ENCODE results near the gene EML1.

EML1 gene

DNA sequence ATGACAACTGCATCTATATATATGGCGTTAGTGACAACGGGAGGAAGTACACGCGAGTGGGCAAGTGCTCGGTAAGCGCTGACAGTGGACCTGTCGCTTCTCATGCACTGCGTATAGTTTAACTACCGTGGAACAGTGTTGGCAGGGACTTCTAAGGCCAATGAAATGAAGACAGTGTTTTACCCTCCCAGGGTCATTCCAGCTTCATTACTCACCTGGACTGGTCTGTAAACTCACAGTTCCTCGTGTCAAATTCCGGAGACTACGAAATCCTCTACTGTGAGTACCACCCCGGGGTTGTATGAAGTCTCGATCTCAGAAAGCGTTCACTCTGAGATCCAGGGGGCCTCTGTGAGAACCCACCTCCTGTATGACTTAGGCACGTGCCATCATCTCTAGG lies 142.8 kb downstream of the EML1 start:
- Histone ChIP-seq H3K9me3 (ENCODE audit: control insufficient read depth, low read length) (no peaks in the 10 kb centered on the region), H3K36me3 (ENCODE audit: control insufficient read depth, insufficient read depth, low read length) (no peaks in the 10 kb centered on the region), H3K4me3 (ENCODE audit: low read length) (no peak overlapping the region), H3K4me1 (ENCODE audit: control insufficient read depth, insufficient read depth, low read length) (no peaks in the 10 kb centered on the region), H3K27me3 (ENCODE audit: control insufficient read depth, insufficient read depth, low read length) (no peaks in the 10 kb centered on the region), H3K9ac (ENCODE audit: low read length) (no peak overlapping the region)

DNA sequence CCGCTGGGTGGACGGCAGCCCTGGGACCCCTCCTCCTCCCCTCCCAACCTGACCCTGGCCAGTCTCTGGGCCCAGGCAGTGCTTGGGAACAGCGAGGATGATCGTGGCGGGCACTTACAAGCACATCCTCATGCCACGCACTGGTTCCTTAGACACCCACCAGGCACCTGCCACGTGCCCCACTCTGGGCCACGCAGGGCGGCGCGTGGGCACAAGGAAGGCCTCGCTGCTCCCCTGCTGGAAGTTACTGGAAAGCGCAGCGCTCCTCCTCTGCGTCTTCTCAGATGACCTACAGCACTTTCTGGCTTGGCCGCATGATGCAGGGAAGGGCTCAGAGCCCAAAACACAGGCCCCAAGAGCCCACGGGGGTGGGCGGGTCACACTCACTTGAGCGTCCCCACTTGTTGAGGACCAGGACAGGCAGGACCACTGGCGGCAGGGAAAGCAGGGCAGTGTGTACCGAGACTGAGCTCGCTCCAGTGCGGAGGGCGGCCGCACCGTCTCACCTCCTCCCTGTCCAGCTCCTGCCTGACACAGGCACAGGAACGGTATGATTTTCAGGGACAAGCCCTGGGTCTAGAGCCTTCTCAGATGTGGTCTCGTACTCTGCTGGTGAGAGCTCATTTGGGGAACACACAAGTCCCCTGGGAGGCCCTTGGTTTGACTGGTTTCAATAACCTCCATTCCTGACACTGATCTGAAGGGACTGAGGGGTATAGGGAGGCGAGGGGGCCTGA lies 143.7 kb downstream of the EML1 start:
- H3K4me3 ChIP-seq (ENCODE audit: low read length): no peak overlapping the region
- no peaks in the 10 kb centered on the region for H3K4me1 ChIP-seq (ENCODE audit: control insufficient read depth, insufficient read depth, low read length)
- no peaks in the 10 kb centered on the region for H3K9me3 ChIP-seq (ENCODE audit: control insufficient read depth, low read length)
- no peaks in the 10 kb centered on the region for H3K36me3 ChIP-seq (ENCODE audit: control insufficient read depth, insufficient read depth, low read length)
- no peaks in the 10 kb centered on the region for H3K27me3 ChIP-seq (ENCODE audit: control insufficient read depth, insufficient read depth, low read length)
- no peak overlapping the region for H3K9ac ChIP-seq (ENCODE audit: low read length)

DNA sequence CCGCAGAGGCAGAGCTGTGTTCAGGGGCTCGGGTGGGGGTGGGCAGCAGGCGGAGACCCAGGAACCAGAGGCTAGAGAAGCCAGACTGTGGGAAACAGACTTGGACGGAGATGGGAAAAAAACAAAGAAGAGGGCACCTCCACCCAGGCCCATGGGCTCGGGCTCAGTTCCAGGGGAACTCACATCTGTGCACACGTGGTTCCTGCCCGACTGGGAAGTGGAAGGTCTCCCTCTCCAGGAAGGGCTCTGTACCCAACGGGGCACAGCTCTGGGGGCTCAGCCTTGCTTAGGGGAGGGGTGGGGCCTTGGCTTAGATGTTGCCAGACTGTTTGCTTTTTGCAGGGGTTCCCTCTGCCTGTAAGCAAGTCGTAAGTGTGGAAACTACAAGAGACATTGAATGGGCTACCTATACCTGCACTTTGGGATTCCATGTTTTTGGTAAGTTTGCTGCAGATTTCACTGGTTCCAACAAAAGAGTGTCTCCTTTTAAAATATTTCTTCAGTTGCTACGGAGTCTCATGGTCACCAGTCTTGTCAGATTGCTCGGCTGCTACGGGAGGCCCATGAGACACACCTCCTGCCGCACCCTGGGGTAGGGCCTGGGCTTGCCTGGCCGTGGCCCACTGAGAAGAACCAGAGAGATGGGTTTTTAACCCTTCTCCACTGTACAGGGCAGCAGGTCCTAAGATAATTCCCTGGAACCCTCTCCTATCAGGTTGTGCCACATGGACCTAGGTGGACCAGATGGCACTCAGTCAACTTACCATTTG lies 144.4 kb downstream of the EML1 start:
- H3K9me3 ChIP-seq (ENCODE audit: control insufficient read depth, low read length): no peaks in the 10 kb centered on the region
- no peaks in the 10 kb centered on the region for H3K36me3 ChIP-seq (ENCODE audit: control insufficient read depth, insufficient read depth, low read length)
- H3K9ac ChIP-seq (ENCODE audit: low read length): no peak overlapping the region
- H3K4me3 ChIP-seq (ENCODE audit: low read length): no peak overlapping the region
- no peaks in the 10 kb centered on the region for H3K4me1 ChIP-seq (ENCODE audit: control insufficient read depth, insufficient read depth, low read length)
- no peaks in the 10 kb centered on the region for H3K27me3 ChIP-seq (ENCODE audit: control insufficient read depth, insufficient read depth, low read length)

DNA sequence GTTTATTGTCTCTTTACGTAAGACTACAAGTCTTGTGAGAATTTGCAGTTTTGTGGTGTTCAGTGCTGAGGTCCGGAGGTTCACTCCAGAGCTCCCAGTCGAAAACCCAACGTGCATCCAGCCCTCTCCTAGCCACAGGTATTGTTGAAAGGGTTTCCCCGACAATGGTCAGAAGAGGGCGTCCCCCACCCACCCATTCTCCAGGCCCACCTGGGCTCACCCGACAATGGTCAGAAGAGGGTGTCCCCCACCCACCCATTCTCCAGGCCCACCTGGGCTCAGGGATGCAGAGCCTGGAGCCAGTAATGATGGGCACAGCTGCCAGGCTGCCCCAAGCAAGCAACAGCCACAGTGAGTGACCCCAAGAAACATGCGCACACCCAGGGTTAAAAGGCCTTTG lies 145.2 kb downstream of the EML1 start:
- Histone ChIP-seq H3K9ac (ENCODE audit: low read length) (no peak overlapping the region), H3K36me3 (ENCODE audit: control insufficient read depth, insufficient read depth, low read length) (no peaks in the 10 kb centered on the region)

DNA sequence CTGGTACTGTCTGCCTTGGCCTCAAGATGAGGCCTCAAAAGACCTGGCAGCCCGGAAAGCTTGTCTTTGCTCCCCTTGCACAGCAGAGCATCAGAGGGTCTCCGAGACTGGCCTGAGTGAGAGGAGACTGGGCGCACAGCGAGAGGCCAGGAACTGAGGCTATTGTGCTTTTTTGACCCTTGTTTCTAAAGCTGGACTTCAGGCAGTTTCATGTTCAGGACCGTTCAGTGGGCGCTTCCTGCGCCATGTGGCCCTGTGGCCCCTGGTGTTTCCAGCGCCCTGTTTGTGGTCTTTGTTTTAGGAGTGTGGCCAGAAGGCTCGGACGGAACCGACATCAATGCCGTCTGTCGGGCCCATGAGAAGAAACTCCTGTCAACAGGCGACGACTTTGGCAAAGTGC lies 145.7 kb downstream of the EML1 start:
- H3K4me3 ChIP-seq (ENCODE audit: low read length): no peak overlapping the region
- no peaks in the 10 kb centered on the region for H3K9me3 ChIP-seq (ENCODE audit: control insufficient read depth, low read length)
- H3K36me3 ChIP-seq (ENCODE audit: control insufficient read depth, insufficient read depth, low read length): no peaks in the 10 kb centered on the region
- H3K9ac ChIP-seq (ENCODE audit: low read length): no peak overlapping the region
- H3K27me3 ChIP-seq (ENCODE audit: control insufficient read depth, insufficient read depth, low read length): no peaks in the 10 kb centered on the region
- H3K4me1 ChIP-seq (ENCODE audit: control insufficient read depth, insufficient read depth, low read length): peaks cover 5% of the 10 kb centered on the region

More for the DNA sequence above, 145.2 kb downstream of the EML1 start:
- Histone ChIP-seq H3K27me3 (ENCODE audit: control insufficient read depth, insufficient read depth, low read length) (no peaks in the 10 kb centered on the region), H3K4me3 (ENCODE audit: low read length) (no peak overlapping the region), H3K9me3 (ENCODE audit: control insufficient read depth, low read length) (no peaks in the 10 kb centered on the region), H3K4me1 (ENCODE audit: control insufficient read depth, insufficient read depth, low read length) (no peaks in the 10 kb centered on the region)

DNA sequence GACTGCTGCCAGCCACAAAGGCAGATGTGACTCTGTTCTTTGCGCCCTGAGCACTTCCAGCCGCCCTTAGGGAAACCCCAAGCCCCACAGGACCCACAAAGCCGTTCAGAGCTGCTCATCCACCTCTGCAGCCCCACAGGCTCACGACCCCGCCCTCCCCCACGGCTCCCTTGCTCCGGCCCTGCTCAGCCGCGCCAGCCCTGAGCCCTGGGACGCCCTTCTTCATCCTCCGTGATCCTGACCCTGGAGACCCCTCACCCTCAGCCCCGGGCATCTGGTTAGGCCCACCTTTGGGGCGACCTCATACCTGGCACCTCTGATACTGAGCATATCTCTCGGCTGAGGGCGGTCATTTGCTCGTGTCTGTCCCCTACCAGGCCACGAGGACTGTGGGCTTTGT lies 146.2 kb downstream of the EML1 start:
- no peak overlapping the region for H3K9ac ChIP-seq (ENCODE audit: low read length)
- peaks cover 10% of the 10 kb centered on the region for H3K4me1 ChIP-seq (ENCODE audit: control insufficient read depth, insufficient read depth, low read length)
- no peaks in the 10 kb centered on the region for H3K36me3 ChIP-seq (ENCODE audit: control insufficient read depth, insufficient read depth, low read length)
- H3K9me3 ChIP-seq (ENCODE audit: control insufficient read depth, low read length): no peaks in the 10 kb centered on the region
- no peak overlapping the region for H3K4me3 ChIP-seq (ENCODE audit: low read length)
- no peaks in the 10 kb centered on the region for H3K27me3 ChIP-seq (ENCODE audit: control insufficient read depth, insufficient read depth, low read length)

DNA sequence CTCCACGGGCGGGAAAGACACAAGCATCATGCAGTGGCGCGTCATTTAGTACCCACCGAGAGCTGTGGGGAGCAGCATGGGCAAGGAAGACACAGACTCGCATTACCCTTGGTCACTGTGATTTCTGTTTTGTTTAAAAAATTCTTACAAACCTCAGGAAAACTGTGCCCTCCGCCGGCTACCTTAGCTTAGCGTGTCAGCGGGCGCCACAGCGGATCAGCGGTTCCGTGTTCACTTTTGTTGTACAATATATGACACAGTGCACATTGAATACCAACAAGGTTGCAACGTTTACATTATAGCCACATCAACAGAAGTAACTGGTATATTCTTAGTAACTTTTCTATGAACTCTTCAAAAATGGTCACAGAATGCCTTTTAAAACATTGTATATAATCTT lies 146.9 kb downstream of the EML1 start:
- Histone ChIP-seq H3K9ac (ENCODE audit: low read length) (no peak overlapping the region), H3K4me3 (ENCODE audit: low read length) (no peak overlapping the region), H3K27me3 (ENCODE audit: control insufficient read depth, insufficient read depth, low read length) (no peaks in the 10 kb centered on the region), H3K36me3 (ENCODE audit: control insufficient read depth, insufficient read depth, low read length) (no peaks in the 10 kb centered on the region), H3K4me1 (ENCODE audit: control insufficient read depth, insufficient read depth, low read length) (peaks cover 14% of the 10 kb centered on the region), H3K9me3 (ENCODE audit: control insufficient read depth, low read length) (no peaks in the 10 kb centered on the region)

DNA sequence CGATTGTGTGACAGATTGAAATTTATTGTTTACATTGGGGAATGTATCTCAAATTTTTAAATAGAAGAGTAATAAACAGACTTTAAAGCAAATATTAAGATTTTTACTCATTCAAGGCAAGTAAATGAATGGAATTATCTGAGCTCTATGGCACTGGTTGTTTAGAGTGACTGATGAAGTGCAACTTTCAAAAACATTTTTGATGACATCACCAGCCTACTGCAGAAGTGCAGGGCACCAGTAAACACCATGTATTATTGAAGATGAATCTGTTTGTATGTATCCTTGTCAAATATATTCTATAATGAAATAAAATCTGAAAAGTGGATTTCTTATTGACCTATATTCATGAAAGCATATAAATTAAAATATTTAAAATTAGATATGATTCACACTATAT lies 148.0 kb downstream of the EML1 start:
- Histone ChIP-seq H3K9me3 (ENCODE audit: control insufficient read depth, low read length) (no peaks in the 10 kb centered on the region), H3K4me3 (ENCODE audit: low read length) (no peak overlapping the region), H3K27me3 (ENCODE audit: control insufficient read depth, insufficient read depth, low read length) (peaks cover under 1% of the 10 kb centered on the region), H3K4me1 (ENCODE audit: control insufficient read depth, insufficient read depth, low read length) (peaks cover 18% of the 10 kb centered on the region), H3K36me3 (ENCODE audit: control insufficient read depth, insufficient read depth, low read length) (no peaks in the 10 kb centered on the region), H3K9ac (ENCODE audit: low read length) (no peak overlapping the region)

DNA sequence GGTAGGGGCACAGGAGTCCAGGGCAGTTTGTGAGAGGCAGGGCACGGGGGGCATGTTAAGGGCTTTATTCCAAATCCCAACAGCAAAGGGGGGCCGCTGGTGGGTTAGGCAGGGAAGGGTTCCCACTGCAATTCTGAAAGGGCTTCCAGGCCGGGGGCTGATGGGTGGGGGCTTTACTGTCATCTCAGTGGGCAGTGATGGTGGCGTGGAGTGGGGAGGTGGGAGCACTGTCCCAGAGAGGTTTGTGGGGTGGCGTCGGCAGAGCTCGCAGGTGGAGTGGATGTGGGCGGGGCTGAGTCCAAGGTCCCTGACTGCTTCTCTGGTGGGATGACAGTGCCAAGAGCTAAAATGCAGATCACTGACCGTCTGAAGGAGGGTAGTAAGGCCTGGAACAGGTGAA lies 150.4 kb downstream of the EML1 start:
- no peak overlapping the region for H3K4me3 ChIP-seq (ENCODE audit: low read length)
- H3K27me3 ChIP-seq (ENCODE audit: control insufficient read depth, insufficient read depth, low read length): peaks cover 11% of the 10 kb centered on the region
- peaks cover 36% of the 10 kb centered on the region for H3K4me1 ChIP-seq (ENCODE audit: control insufficient read depth, insufficient read depth, low read length)
- H3K36me3 ChIP-seq (ENCODE audit: control insufficient read depth, insufficient read depth, low read length): no peaks in the 10 kb centered on the region
- no peak overlapping the region for H3K9ac ChIP-seq (ENCODE audit: low read length)
- H3K9me3 ChIP-seq (ENCODE audit: control insufficient read depth, low read length): no peaks in the 10 kb centered on the region

DNA sequence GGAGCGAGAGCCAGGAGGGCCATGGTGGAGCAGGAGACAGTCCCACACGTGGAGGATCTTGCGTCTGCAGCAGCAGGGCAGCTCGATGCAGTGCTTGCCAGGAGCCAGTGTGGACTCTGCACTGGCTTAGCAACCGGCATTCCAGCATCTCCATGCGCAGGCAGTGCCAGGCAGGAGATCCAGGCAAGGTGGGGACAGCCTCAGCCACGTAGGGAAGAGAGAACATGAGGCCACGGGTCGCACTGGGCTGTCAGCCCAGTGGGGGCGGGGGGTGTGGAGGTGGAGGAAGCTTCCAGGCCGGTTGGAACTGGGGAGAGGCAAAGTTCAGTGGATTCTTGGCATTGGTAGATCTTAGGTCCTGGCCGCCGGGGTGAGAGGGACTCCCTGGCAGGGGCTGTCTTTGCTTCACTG lies 151.0 kb downstream of the EML1 start:
- Histone ChIP-seq H3K9ac (ENCODE audit: low read length) (no peak overlapping the region), H3K9me3 (ENCODE audit: control insufficient read depth, low read length) (no peaks in the 10 kb centered on the region), H3K4me1 (ENCODE audit: control insufficient read depth, insufficient read depth, low read length) (peaks cover 36% of the 10 kb centered on the region), H3K36me3 (ENCODE audit: control insufficient read depth, insufficient read depth, low read length) (no peaks in the 10 kb centered on the region), H3K27me3 (ENCODE audit: control insufficient read depth, insufficient read depth, low read length) (peaks cover 11% of the 10 kb centered on the region), H3K4me3 (ENCODE audit: low read length) (no peak overlapping the region)

DNA sequence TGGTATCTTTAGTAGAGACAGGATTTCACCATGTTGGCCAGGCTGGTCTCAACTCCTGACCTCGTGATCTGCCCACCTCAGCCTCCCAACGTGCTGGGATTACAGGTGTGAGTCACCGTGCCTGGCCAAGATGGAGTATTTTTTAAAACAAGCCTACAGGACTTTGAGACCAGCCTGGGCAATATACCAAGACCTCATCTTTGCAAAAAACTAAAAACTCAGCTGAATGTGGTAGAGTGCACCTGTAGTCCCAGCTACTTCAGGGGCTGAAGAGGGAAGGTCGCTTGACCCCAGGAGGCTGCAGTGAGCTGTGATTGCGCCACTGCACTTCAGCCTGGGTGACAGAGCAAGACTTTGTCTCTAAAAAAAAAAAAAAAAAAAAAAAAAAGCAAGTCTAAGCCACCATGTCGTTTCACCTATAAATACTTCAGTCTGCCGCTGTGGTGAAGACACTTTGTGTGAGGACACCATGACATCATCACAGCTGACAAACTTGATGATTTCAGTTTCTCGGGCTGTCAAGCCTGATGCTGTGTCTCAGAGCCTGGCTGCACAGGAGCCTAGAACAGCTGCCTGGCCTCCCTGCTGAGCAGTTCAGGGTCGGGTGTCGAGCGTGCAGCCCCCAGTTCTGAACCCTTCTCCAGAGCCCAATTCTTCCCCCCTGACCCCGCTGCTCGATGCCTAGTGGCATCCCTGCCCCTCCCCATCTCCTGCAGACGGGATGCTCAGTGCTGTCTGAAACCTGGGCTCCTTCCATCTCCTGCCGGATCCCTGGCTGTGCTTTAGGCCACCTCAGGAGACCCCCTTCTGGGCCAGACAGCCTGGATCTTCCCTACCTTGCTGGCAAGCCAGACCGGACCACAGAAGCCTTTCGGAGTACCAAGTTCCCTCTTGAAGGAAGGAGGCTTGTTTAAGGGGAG lies 152.8 kb downstream of the EML1 start:
- Histone ChIP-seq H3K27me3 (ENCODE audit: control insufficient read depth, insufficient read depth, low read length) (peaks cover 11% of the 10 kb centered on the region), H3K36me3 (ENCODE audit: control insufficient read depth, insufficient read depth, low read length) (no peaks in the 10 kb centered on the region), H3K4me3 (ENCODE audit: low read length) (no peak overlapping the region), H3K9me3 (ENCODE audit: control insufficient read depth, low read length) (no peaks in the 10 kb centered on the region), H3K9ac (ENCODE audit: low read length) (peak overlapping the region; percentile 37), H3K4me1 (ENCODE audit: control insufficient read depth, insufficient read depth, low read length) (peaks cover 42% of the 10 kb centered on the region)

All from mucosa of stomach (tissue), 1 donor.